ENCODE results near the gene ASB8.
"Not testable (repeated sequence)": the region's sequence is repeated elsewhere in the genome, so short reads cannot be mapped to it uniquely, and the experiment has no call there.

ASB8 gene

GRCh38 chr12:48126953-48127630 lies 30.2 kb downstream of the ASB8 start:
- no peak overlapping the region for H3K9ac ChIP-seq (ENCODE audit: low read length in 5 of 5)
- H3K27me3 ChIP-seq (ENCODE audit: control insufficient read depth in 5 of 5, insufficient read depth in 4 of 5, low read length in 5 of 5) = no peaks in the 10 kb centered on the region
- peaks cover 0 to 34% (median 12%) of the 10 kb centered on the region in 5 donors for H3K36me3 ChIP-seq (ENCODE audit: control insufficient read depth in 5 of 5, insufficient read depth in 5 of 5, low read length in 5 of 5)
- H3K9me3 ChIP-seq (ENCODE audit: control insufficient read depth in 5 of 5, low read length in 5 of 5) = no peaks in the 10 kb centered on the region
- no peaks in the 10 kb centered on the region for H3K4me1 ChIP-seq (ENCODE audit: control insufficient read depth in 5 of 5, insufficient read depth in 5 of 5, low read length in 5 of 5)
- no peak overlapping the region for H3K4me3 ChIP-seq (ENCODE audit: low read depth in 1 of 5, low read length in 5 of 5)
- no peak overlapping the region for H3K27ac ChIP-seq (ENCODE audit: low read depth, low read length)

DNA sequence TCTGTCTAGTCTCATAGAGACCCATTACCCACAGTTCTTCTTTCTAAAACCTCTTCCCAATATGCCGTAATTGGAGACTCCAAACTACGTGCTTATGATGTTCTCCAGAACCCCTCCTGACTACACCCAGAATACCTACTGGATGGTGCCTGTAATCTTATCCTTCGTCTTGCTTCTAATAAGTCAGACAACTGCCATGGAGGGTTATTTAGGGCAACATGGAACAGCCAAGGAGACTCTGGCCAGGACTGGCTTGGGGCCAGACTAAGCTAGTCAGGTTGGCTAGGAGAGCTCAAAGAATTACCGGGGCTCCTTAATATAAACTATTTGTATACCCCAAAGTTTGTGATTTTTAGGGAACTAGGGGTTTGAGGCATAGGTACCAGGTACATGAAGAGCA lies 31.3 kb downstream of the ASB8 start:
- Histone ChIP-seq H3K9ac (ENCODE audit: low read length in 5 of 5) (no peak overlapping the region), H3K27ac (ENCODE audit: low read depth, low read length) (no peak overlapping the region), H3K27me3 (ENCODE audit: control insufficient read depth in 5 of 5, insufficient read depth in 4 of 5, low read length in 5 of 5) (no peaks in the 10 kb centered on the region), H3K9me3 (ENCODE audit: control insufficient read depth in 5 of 5, low read length in 5 of 5) (no peaks in the 10 kb centered on the region), H3K4me1 (ENCODE audit: control insufficient read depth in 5 of 5, insufficient read depth in 5 of 5, low read length in 5 of 5) (no peaks in the 10 kb centered on the region), H3K4me3 (ENCODE audit: low read depth in 1 of 5, low read length in 5 of 5) (no peak overlapping the region), H3K36me3 (ENCODE audit: control insufficient read depth in 5 of 5, insufficient read depth in 5 of 5, low read length in 5 of 5) (peaks cover 0 to 29% (median 5%) of the 10 kb centered on the region in 5 donors)

DNA sequence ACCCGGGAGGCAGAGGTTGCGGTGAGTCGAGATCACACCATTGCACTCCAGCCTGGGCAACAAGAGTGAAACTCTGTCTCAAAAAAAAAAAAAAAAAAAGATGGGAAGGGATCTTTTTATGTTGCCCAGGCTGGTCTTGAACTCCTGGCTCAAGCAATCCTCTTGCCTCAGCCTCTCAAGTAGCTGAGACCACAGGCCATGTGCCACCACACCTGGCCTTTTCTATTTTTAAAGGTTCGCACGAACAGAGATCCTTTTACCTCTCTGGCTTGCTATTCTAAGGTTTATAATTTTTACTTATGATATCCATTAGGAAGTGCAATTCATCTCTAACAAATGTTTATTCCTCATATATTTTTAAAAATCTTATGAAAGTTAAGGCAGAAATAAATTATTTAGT lies 31.8 kb downstream of the ASB8 start:
- not testable (repeated sequence) for H3K4me3 ChIP-seq (ENCODE audit: low read depth in 1 of 5, low read length in 5 of 5); H3K27ac ChIP-seq (ENCODE audit: low read depth, low read length); H3K4me1 ChIP-seq (ENCODE audit: control insufficient read depth in 5 of 5, insufficient read depth in 5 of 5, low read length in 5 of 5); H3K9ac ChIP-seq (ENCODE audit: low read length in 5 of 5); H3K9me3 ChIP-seq (ENCODE audit: control insufficient read depth in 5 of 5, low read length in 5 of 5); H3K27me3 ChIP-seq (ENCODE audit: control insufficient read depth in 5 of 5, insufficient read depth in 4 of 5, low read length in 5 of 5)
- peaks cover 0 to 25% (median 5%) of the 10 kb centered on the region in 5 donors for H3K36me3 ChIP-seq (ENCODE audit: control insufficient read depth in 5 of 5, insufficient read depth in 5 of 5, low read length in 5 of 5)

DNA sequence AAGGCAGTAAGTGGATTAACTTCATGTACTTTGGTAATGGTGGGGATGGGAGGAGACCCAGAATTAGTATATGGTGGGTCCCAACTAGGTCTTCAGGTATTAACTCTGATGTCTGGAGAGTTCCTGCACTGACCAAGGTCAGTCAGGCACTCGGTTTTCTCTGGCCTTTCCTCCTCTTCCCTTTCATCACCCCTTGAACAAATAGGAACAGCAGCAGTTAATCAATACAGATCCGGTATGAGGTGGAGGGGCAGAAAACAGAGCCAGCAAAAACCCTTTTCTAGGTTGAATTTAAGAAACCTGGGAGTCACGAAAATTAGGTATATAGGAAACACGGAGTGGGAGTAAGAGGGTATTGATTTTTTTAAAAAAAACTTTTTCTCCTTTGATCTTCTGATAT lies 34.1 kb downstream of the ASB8 start:
- H3K4me1 ChIP-seq (ENCODE audit: control insufficient read depth in 5 of 5, insufficient read depth in 5 of 5, low read length in 5 of 5) = peaks cover 0 to 16% (median 14%) of the 10 kb centered on the region in 5 donors
- H3K27ac ChIP-seq (ENCODE audit: low read depth, low read length) = no peak overlapping the region
- H3K9ac ChIP-seq (ENCODE audit: low read length in 5 of 5) = no peak overlapping the region
- H3K9me3 ChIP-seq (ENCODE audit: control insufficient read depth in 5 of 5, low read length in 5 of 5) = no peaks in the 10 kb centered on the region
- no peak overlapping the region for H3K4me3 ChIP-seq (ENCODE audit: low read depth in 1 of 5, low read length in 5 of 5)
- H3K27me3 ChIP-seq (ENCODE audit: control insufficient read depth in 5 of 5, insufficient read depth in 4 of 5, low read length in 5 of 5) = no peaks in the 10 kb centered on the region
- H3K36me3 ChIP-seq (ENCODE audit: control insufficient read depth in 5 of 5, insufficient read depth in 5 of 5, low read length in 5 of 5) = peaks cover 0 to 18% (median 3%) of the 10 kb centered on the region in 5 donors

- H3K4me3 ChIP-seq (ENCODE audit: low read depth in 1 of 5, low read length in 5 of 5) = no peak overlapping the region
- peaks cover 0 to 16% (median 14%) of the 10 kb centered on the region in 5 donors for H3K4me1 ChIP-seq (ENCODE audit: control insufficient read depth in 5 of 5, insufficient read depth in 5 of 5, low read length in 5 of 5)
Observed at GRCh38 chr12:48122065-48122834, 35.1 kb downstream of the ASB8 start.

GRCh38 chr12:48121522-48121921 lies 35.8 kb downstream of the ASB8 start:
- H3K36me3 ChIP-seq (ENCODE audit: control insufficient read depth in 5 of 5, insufficient read depth in 5 of 5, low read length in 5 of 5) = peaks cover 0 to 16% (median 3%) of the 10 kb centered on the region in 5 donors
- no peak overlapping the region for H3K9ac ChIP-seq (ENCODE audit: low read length in 5 of 5)
- no peak overlapping the region for H3K27ac ChIP-seq (ENCODE audit: low read depth, low read length)
- no peaks in the 10 kb centered on the region for H3K27me3 ChIP-seq (ENCODE audit: control insufficient read depth in 5 of 5, insufficient read depth in 4 of 5, low read length in 5 of 5)
- H3K4me1 ChIP-seq (ENCODE audit: control insufficient read depth in 5 of 5, insufficient read depth in 5 of 5, low read length in 5 of 5) = peaks cover 0 to 16% (median 14%) of the 10 kb centered on the region in 5 donors
- H3K4me3 ChIP-seq (ENCODE audit: low read depth in 1 of 5, low read length in 5 of 5) = no peak overlapping the region
- H3K9me3 ChIP-seq (ENCODE audit: control insufficient read depth in 5 of 5, low read length in 5 of 5) = no peaks in the 10 kb centered on the region

More at GRCh38 chr12:48122065-48122834, 35.1 kb downstream of the ASB8 start:
- H3K36me3 ChIP-seq (ENCODE audit: control insufficient read depth in 5 of 5, insufficient read depth in 5 of 5, low read length in 5 of 5) = peaks cover 0 to 16% (median 3%) of the 10 kb centered on the region in 5 donors
- no peak overlapping the region for H3K27ac ChIP-seq (ENCODE audit: low read depth, low read length)
- H3K9ac ChIP-seq (ENCODE audit: low read length in 5 of 5) = no peak overlapping the region
- H3K9me3 ChIP-seq (ENCODE audit: control insufficient read depth in 5 of 5, low read length in 5 of 5) = no peaks in the 10 kb centered on the region
- H3K27me3 ChIP-seq (ENCODE audit: control insufficient read depth in 5 of 5, insufficient read depth in 4 of 5, low read length in 5 of 5) = no peaks in the 10 kb centered on the region

DNA sequence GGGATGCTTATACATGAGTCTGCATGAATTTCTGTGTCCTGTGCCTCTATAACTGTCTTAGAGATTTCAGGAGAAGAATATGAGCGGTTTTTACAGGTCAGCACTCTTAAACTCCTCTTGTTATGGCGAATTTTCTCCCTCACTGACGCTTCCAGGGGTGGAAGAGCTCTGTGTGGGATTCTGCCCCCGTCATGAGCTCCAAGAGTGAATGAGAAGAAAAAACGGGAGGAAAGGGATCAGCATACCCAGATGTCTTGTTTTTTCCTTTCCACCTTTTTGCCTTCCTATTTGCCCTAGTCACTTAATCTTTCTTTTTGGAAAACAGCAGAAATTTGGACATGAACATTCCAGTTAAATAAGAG lies 37.5 kb downstream of the ASB8 start:
- no peaks in the 10 kb centered on the region for H3K27me3 ChIP-seq (ENCODE audit: control insufficient read depth in 5 of 5, insufficient read depth in 4 of 5, low read length in 5 of 5)
- H3K4me1 ChIP-seq (ENCODE audit: control insufficient read depth in 5 of 5, insufficient read depth in 5 of 5, low read length in 5 of 5) = peaks cover 0 to 16% (median 14%) of the 10 kb centered on the region in 5 donors
- peaks cover 0 to 14% (median 3%) of the 10 kb centered on the region in 5 donors for H3K36me3 ChIP-seq (ENCODE audit: control insufficient read depth in 5 of 5, insufficient read depth in 5 of 5, low read length in 5 of 5)
- H3K9me3 ChIP-seq (ENCODE audit: control insufficient read depth in 5 of 5, low read length in 5 of 5) = no peaks in the 10 kb centered on the region
- H3K4me3 ChIP-seq (ENCODE audit: low read depth in 1 of 5, low read length in 5 of 5) = peak overlapping the region; percentile 77 to 93 (median 84)
- H3K9ac ChIP-seq (ENCODE audit: low read length in 5 of 5) = peak overlapping the region in 3 of 5 donors; percentile 21 to 53 (median 38)
- no peak overlapping the region for H3K27ac ChIP-seq (ENCODE audit: low read depth, low read length)

- Histone ChIP-seq H3K27ac (ENCODE audit: low read depth, low read length) (no peak within 1 kb of the TSS), H3K4me1 (ENCODE audit: control insufficient read depth in 5 of 5, insufficient read depth in 5 of 5, low read length in 5 of 5) (peaks cover 0 to 16% (median 14%) of the 10 kb centered on the region in 5 donors), H3K27me3 (ENCODE audit: control insufficient read depth in 5 of 5, insufficient read depth in 4 of 5, low read length in 5 of 5) (no peaks in the 10 kb centered on the region), H3K4me3 (ENCODE audit: low read depth in 1 of 5, low read length in 5 of 5) (peak within 1 kb of the TSS; percentile 77 to 93 (median 84)), H3K36me3 (ENCODE audit: control insufficient read depth in 5 of 5, insufficient read depth in 5 of 5, low read length in 5 of 5) (peaks cover 0 to 10% (median 2%) of the 10 kb centered on the region in 5 donors), H3K9ac (ENCODE audit: low read length in 5 of 5) (peak within 1 kb of the TSS in 3 of 5 donors; percentile 42 to 66 (median 53)), H3K9me3 (ENCODE audit: control insufficient read depth in 5 of 5, low read length in 5 of 5) (no peaks in the 10 kb centered on the region)
Observed at GRCh38 chr12:48119078-48119833, 38.1 kb downstream of the ASB8 start, which contains the start of gene PFKM. PFKM (plus strand) TSS chr12:48119364; CDS start chr12:48122775, 3,411 bp downstream.

GRCh38 chr12:48118284-48118871 lies 38.9 kb downstream of the ASB8 start:
- peak overlapping the region in 3 of 5 donors; percentile 77 to 89 (median 84) for H3K4me3 ChIP-seq (ENCODE audit: low read depth in 1 of 5, low read length in 5 of 5)
- peaks cover 0 to 8% (median 0%) of the 10 kb centered on the region in 5 donors for H3K36me3 ChIP-seq (ENCODE audit: control insufficient read depth in 5 of 5, insufficient read depth in 5 of 5, low read length in 5 of 5)
- no peak overlapping the region for H3K27ac ChIP-seq (ENCODE audit: low read depth, low read length)
- H3K27me3 ChIP-seq (ENCODE audit: control insufficient read depth in 5 of 5, insufficient read depth in 4 of 5, low read length in 5 of 5) = no peaks in the 10 kb centered on the region
- H3K9ac ChIP-seq (ENCODE audit: low read length in 5 of 5) = no peak overlapping the region
- H3K4me1 ChIP-seq (ENCODE audit: control insufficient read depth in 5 of 5, insufficient read depth in 5 of 5, low read length in 5 of 5) = peaks cover 0 to 16% (median 14%) of the 10 kb centered on the region in 5 donors
- no peaks in the 10 kb centered on the region for H3K9me3 ChIP-seq (ENCODE audit: control insufficient read depth in 5 of 5, low read length in 5 of 5)
